Measurements from ENCODE around the gene DDX20.

Gene DDX20

DNA sequence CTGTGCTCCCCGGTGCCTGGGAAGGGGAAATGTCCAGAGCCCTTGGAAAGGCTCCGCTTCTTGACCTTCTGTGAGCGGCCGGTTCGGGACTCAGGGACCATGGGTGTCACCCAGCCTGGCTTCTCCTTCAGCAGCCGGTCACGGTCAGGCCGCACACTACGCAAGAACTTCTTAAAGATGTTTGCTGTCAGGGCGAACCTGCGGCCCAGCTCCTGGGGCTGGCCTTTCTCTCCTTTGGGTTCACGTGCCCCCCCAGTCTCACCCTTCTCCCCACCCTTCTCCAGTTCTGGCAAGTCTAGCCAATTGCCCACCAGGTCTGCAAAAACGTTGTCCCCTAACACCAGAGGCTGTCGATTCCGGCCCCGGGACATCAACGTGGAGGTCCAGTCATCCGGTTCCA is 28.6 kb upstream of the DDX20 start:
- Histone ChIP-seq H3K27ac (ENCODE audit: poor library complexity, severe bottlenecking) (no peak overlapping the region), H3K4me1 (ENCODE audit: insufficient read depth, poor library complexity, severe bottlenecking) (no peaks in the 10 kb centered on the region), H3K27me3 (ENCODE audit: insufficient read depth, poor library complexity, severe bottlenecking) (no peaks in the 10 kb centered on the region), H3K9me3 (ENCODE audit: severe bottlenecking) (no peaks in the 10 kb centered on the region), H3K36me3 (ENCODE audit: low read depth) (no peaks in the 10 kb centered on the region), H3K4me3 (ENCODE audit: severe bottlenecking) (no peak overlapping the region)
- TF ChIP-seq, protein P1, sequence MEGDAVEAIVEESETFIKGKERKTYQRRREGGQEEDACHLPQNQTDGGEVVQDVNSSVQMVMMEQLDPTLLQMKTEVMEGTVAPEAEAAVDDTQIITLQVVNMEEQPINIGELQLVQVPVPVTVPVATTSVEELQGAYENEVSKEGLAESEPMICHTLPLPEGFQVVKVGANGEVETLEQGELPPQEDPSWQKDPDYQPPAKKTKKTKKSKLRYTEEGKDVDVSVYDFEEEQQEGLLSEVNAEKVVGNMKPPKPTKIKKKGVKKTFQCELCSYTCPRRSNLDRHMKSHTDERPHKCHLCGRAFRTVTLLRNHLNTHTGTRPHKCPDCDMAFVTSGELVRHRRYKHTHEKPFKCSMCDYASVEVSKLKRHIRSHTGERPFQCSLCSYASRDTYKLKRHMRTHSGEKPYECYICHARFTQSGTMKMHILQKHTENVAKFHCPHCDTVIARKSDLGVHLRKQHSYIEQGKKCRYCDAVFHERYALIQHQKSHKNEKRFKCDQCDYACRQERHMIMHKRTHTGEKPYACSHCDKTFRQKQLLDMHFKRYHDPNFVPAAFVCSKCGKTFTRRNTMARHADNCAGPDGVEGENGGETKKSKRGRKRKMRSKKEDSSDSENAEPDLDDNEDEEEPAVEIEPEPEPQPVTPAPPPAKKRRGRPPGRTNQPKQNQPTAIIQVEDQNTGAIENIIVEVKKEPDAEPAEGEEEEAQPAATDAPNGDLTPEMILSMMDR (IDR thresholded peaks at IDR 0.05; ENCODE audit: poor library complexity, severe bottlenecking), result no peak
- no peak for DNase-seq (ENCODE audit: low spot score)
- no peak for ATAC-seq (ENCODE audit: low read depth)

DNA sequence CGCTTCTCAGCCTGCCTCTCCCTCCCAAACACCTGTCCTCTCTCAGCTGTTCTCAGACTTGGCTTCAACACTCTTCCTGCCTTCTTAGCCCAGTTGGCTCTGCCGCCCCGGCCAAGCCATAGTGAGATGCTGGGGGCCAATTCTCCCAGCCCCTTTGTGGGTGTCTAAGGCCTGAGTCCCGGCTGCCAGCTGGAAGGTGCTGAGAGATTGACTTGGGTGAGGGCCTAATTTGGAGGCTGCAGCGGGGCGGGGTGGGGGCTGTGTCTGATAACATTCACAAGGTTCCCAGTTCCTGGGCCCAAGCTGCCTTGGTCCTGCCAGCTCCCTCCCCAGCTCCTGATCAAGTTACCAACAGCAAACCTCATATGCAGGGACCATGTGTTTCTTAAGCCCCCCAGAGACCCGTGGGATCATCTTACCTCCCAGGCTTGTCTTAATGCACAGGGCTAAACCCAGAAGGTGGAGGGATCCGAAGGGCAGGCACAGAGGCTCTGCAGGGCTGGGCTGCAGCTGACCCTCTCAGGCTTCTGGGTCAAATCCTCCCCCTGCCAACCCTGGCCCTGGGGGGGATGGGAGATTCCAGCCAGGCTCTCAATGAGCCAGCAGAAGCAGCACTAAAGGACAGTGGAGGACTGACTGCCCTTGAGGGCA is 26.3 kb upstream of the DDX20 start:
- TF ChIP-seq, protein P1 (IDR thresholded peaks at IDR 0.05; ENCODE audit: poor library complexity, severe bottlenecking), result no peak
- Histone ChIP-seq H3K36me3 (ENCODE audit: low read depth) (no peaks in the 10 kb centered on the region), H3K4me1 (ENCODE audit: insufficient read depth, poor library complexity, severe bottlenecking) (no peaks in the 10 kb centered on the region), H3K27me3 (ENCODE audit: insufficient read depth, poor library complexity, severe bottlenecking) (no peaks in the 10 kb centered on the region), H3K27ac (ENCODE audit: poor library complexity, severe bottlenecking) (no peak overlapping the region), H3K4me3 (ENCODE audit: severe bottlenecking) (no peak overlapping the region), H3K9me3 (ENCODE audit: severe bottlenecking) (no peaks in the 10 kb centered on the region)
- DNase-seq (ENCODE audit: low spot score), result no peak
- ATAC-seq (ENCODE audit: low read depth), result no peak

DNA sequence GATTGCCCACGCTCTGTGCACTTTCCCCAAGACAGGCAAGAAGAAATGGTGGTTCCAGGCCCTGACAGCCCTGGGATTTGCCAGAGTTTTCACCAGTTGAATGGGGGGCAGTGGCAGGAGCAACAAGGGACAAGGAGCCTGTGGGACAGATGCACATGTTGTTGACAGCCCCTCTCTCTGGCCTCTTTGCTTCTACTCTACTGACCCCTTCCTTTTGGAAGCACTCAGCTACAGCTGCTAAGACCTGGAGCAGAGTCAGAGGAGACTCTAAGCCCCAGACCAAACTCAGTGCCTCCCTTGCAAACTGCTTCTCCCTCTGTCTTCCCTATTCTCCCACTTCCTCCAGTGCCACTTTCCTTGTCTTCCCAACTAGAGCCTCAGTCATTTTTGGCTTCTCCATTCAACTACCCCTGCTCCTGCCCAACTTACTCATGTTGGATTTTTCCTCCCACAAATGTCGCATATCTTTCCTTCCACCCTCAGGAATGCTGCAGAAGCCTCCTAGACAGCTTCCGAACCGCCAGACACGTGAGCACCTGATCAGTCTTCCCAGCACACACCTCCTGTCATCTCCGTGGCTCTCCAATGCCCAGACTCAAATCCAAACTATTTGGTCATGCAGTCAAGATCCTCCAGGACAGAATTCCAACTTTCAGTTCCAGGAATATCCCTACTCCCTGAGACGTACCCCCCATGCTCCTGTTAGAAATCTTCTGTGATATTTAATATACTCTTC is 25.6 kb upstream of the DDX20 start:
- no peak overlapping the region for H3K27ac ChIP-seq (ENCODE audit: poor library complexity, severe bottlenecking)
- no peak overlapping the region for H3K4me3 ChIP-seq (ENCODE audit: severe bottlenecking)
- no peaks in the 10 kb centered on the region for H3K36me3 ChIP-seq (ENCODE audit: low read depth)
- DNase-seq (ENCODE audit: low spot score) (no peak), ATAC-seq (ENCODE audit: low read depth) (no peak)
- no peaks in the 10 kb centered on the region for H3K9me3 ChIP-seq (ENCODE audit: severe bottlenecking)
- TF ChIP-seq, protein P1 (IDR thresholded peaks at IDR 0.05; ENCODE audit: poor library complexity, severe bottlenecking), result no peak
- H3K4me1 ChIP-seq (ENCODE audit: insufficient read depth, poor library complexity, severe bottlenecking), result no peaks in the 10 kb centered on the region
- H3K27me3 ChIP-seq (ENCODE audit: insufficient read depth, poor library complexity, severe bottlenecking), result no peaks in the 10 kb centered on the region

DNA sequence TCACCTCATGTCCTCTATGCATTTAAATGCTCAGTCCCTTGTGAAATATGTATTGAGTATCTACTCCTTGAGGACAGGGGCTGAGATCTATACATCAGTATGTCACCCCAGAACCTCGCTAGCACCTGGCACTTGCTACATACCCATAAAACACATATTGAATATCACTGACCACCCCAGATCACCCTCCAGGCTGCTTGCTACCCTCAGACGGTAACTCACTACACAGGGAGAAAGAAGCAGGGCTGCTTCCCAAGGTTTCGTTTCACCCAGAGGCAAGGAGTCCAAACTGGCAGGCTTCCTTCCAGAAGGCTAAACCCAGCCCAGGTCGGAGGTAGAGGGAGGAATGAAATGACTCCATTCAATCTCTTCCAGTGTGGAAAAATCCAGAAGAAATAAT is 25.0 kb upstream of the DDX20 start:
- Histone ChIP-seq H3K36me3 (ENCODE audit: low read depth) (no peaks in the 10 kb centered on the region), H3K27ac (ENCODE audit: poor library complexity, severe bottlenecking) (no peak overlapping the region), H3K27me3 (ENCODE audit: insufficient read depth, poor library complexity, severe bottlenecking) (no peaks in the 10 kb centered on the region), H3K4me3 (ENCODE audit: severe bottlenecking) (no peak overlapping the region), H3K4me1 (ENCODE audit: insufficient read depth, poor library complexity, severe bottlenecking) (no peaks in the 10 kb centered on the region), H3K9me3 (ENCODE audit: severe bottlenecking) (no peaks in the 10 kb centered on the region)
- DNase-seq (ENCODE audit: low spot score), result no peak
- TF ChIP-seq, protein P1 (IDR thresholded peaks at IDR 0.05; ENCODE audit: poor library complexity, severe bottlenecking), result no peak
- ATAC-seq (ENCODE audit: low read depth), result no peak

DNA sequence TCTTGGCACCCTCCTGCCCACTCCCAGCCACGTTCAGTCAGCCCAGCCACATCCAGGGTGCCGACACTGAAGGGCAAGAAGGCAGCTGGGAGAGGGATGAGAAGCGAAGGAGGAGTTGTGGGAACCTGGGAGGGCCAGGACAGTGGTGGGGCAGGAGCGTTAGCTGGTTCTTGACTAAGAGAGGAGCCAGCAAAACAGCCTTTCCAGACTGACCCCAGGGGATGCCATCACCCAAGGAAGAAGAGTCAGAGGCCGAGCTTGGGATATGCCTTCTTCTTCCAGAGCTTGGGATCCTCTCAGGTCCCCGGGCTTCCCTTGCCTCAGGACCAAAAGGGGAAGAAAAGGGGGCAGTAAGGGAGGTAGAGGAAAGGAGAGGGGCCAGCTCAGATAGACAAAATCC is 23.7 kb upstream of the DDX20 start:
- TF ChIP-seq, protein P1 (IDR thresholded peaks at IDR 0.05; ENCODE audit: poor library complexity, severe bottlenecking), result no peak
- ATAC-seq (ENCODE audit: low read depth), result no peak
- DNase-seq (ENCODE audit: low spot score), result no peak
- H3K27ac ChIP-seq (ENCODE audit: poor library complexity, severe bottlenecking), result no peak overlapping the region
- H3K36me3 ChIP-seq (ENCODE audit: low read depth), result no peaks in the 10 kb centered on the region
- no peak overlapping the region for H3K4me3 ChIP-seq (ENCODE audit: severe bottlenecking)
- H3K9me3 ChIP-seq (ENCODE audit: severe bottlenecking), result no peaks in the 10 kb centered on the region
- no peaks in the 10 kb centered on the region for H3K27me3 ChIP-seq (ENCODE audit: insufficient read depth, poor library complexity, severe bottlenecking)
- no peaks in the 10 kb centered on the region for H3K4me1 ChIP-seq (ENCODE audit: insufficient read depth, poor library complexity, severe bottlenecking)

Measured in RWPE2 (cell line).